Neuronal stem cell (in vitro differentiated cells): ENCODE data around the gene ADGRV1.

ENCODE experiments used
- DNase-seq: peaks from one replicate; pipeline ENCODE4 v3.0.0-alpha.2; 2013; ENCODE audit warnings: low spot score
- H2AFZ ChIP-seq: one replicate; pipeline ENCODE4 v1.6.1; 2013; ENCODE audit warnings: mild to moderate bottlenecking, low read length, inconsistent platforms
- H2AK5ac ChIP-seq: 2 replicates; pipeline ENCODE4 v1.6.1; 2013; ENCODE audit warnings: low read depth, mild to moderate bottlenecking, inconsistent platforms, low read length, moderate library complexity, mixed read lengths
- H2BK120ac ChIP-seq: 2 replicates; pipeline ENCODE4 v1.6.1; 2013; ENCODE audit warnings: low read depth, mild to moderate bottlenecking, inconsistent platforms, low read length, moderate library complexity, mixed read lengths
- H2BK12ac ChIP-seq: one replicate; pipeline ENCODE4 v1.6.1; 2013; ENCODE audit warnings: low read length, inconsistent platforms
- H2BK15ac ChIP-seq: 2 replicates; pipeline ENCODE4 v1.6.1; 2013; ENCODE audit warnings: mild to moderate bottlenecking, low read length, inconsistent platforms, mixed read lengths
- H2BK5ac ChIP-seq: one replicate; pipeline ENCODE4 v1.6.1; 2013; ENCODE audit warnings: inconsistent platforms, mild to moderate bottlenecking, low read length, moderate library complexity
- H3K14ac ChIP-seq: one replicate; pipeline ENCODE4 v1.6.1; 2013; ENCODE audit warnings: low read length, inconsistent platforms
- H3K18ac ChIP-seq: 2 replicates; pipeline ENCODE4 v1.6.1; 2013; ENCODE audit warnings: low read length, inconsistent platforms
- H3K23ac ChIP-seq: 2 replicates; pipeline ENCODE4 v1.6.1; 2013; ENCODE audit warnings: low read depth, mild to moderate bottlenecking, mixed read lengths, low read length, inconsistent platforms; ENCODE audit not compliant: poor library complexity
- H3K27ac ChIP-seq: replicated peaks from 3 replicates; pipeline ENCODE4 v1.5.1; 2013; ENCODE audit warnings: low read length, inconsistent platforms
- H3K27me3 ChIP-seq, 3 experiments: 2 replicates each; pipeline ENCODE4 v1.6.1; 2013; ENCODE audit warnings: low read length in 3 of 3, mild to moderate bottlenecking in 2 of 3, inconsistent platforms in 1 of 3, low read depth in 1 of 3, mixed read lengths in 1 of 3, moderate library complexity in 1 of 3; ENCODE audit not compliant: control insufficient read depth in 3 of 3, insufficient read depth in 3 of 3
- H3K36me3 ChIP-seq, 2 donors: replicated peaks in 1 of 2; 2 replicates each; pipeline ENCODE4 v1.6.1; 2013; ENCODE audit warnings: low read length in 2 of 2; ENCODE audit not compliant: control insufficient read depth in 2 of 2, insufficient read depth in 2 of 2
- H3K4ac ChIP-seq: 2 replicates; pipeline ENCODE4 v1.6.1; 2013; ENCODE audit warnings: inconsistent platforms, mild to moderate bottlenecking, low read length, moderate library complexity
- H3K4me1 ChIP-seq, 2 donors: 1 replicate in 1 of 2; 2 replicates in 1 of 2; pipeline ENCODE4 v1.6.1; 2013; ENCODE audit warnings: low read length in 2 of 2, low read depth in 1 of 2; ENCODE audit not compliant: control insufficient read depth in 2 of 2, insufficient read depth in 1 of 2
- H3K4me2 ChIP-seq: one replicate; pipeline ENCODE4 v1.6.1; 2013; ENCODE audit warnings: mild to moderate bottlenecking, low read length, inconsistent platforms; ENCODE audit not compliant: insufficient read depth, poor library complexity, severe bottlenecking
- H3K4me3 ChIP-seq, 2 donors: 2 replicates each; pipeline ENCODE4 v1.5.1; 2013; ENCODE audit warnings: low read length in 2 of 2, mild to moderate bottlenecking in 2 of 2, inconsistent platforms in 1 of 2, moderate library complexity in 1 of 2
- H3K79me1 ChIP-seq: one replicate; pipeline ENCODE4 v1.6.1; 2013; ENCODE audit warnings: low read depth, mild to moderate bottlenecking, inconsistent platforms, low read length, moderate library complexity
- H3K9ac ChIP-seq: one replicate; pipeline ENCODE4 v1.6.1; 2013; ENCODE audit warnings: mild to moderate bottlenecking, low read depth, low read length, inconsistent platforms; ENCODE audit not compliant: poor library complexity
- H3K9me3 ChIP-seq, 2 donors: replicated peaks in 1 of 2; 2 replicates each; pipeline versions ENCODE3 to v1.6.1; 2013; ENCODE audit warnings: low read length in 2 of 2, mild to moderate bottlenecking in 2 of 2, inconsistent platforms in 1 of 2, low read depth in 1 of 2, mixed read lengths in 1 of 2, moderate library complexity in 1 of 2; ENCODE audit not compliant: control insufficient read depth in 2 of 2, insufficient read depth in 1 of 2
- H4K8ac ChIP-seq: one replicate; pipeline ENCODE4 v1.6.1; 2013; ENCODE audit warnings: low read depth, mild to moderate bottlenecking, inconsistent platforms, low read length, moderate library complexity
- H4K91ac ChIP-seq: one replicate; pipeline ENCODE4 v1.6.1; 2013; ENCODE audit warnings: low read length, low read depth, mild to moderate bottlenecking, inconsistent platforms; ENCODE audit not compliant: poor library complexity
- WGBS, 2 donors: extraction: QIAGEN DNeasy Blood & Tissue Kit; methylation state at CpG; one replicate each; pipeline ENCODE4 v1.1.7; 2013; ENCODE audit warnings: missing lambda C conversion rate in 2 of 2, mixed read lengths in 1 of 2; ENCODE audit not compliant: insufficient read length in 2 of 2, insufficient replicate concordance in 1 of 2; ENCODE audit errors: extremely low coverage in 2 of 2; 5-methylcytosine and 5-hydroxymethylcytosine counted together

The ADGRV1 gene

GRCh38 chr5:91020065-91020800 lies 461.6 kb downstream of the ADGRV1 start:
- H2BK5ac ChIP-seq = no peak overlapping the region
- H3K9ac ChIP-seq = no peak overlapping the region
- no peaks in the 10 kb centered on the region for H3K9me3 ChIP-seq
- H3K4me1 ChIP-seq = peaks cover 2 to 6% of the 10 kb centered on the region in 2 donors
- no CpG with 5 or more reads among the region's 6 CpGs for WGBS, 2 donors
- no peak overlapping the region for H3K14ac ChIP-seq
- no peak overlapping the region for H2BK120ac ChIP-seq
- no peak overlapping the region for H3K4ac ChIP-seq
- no peak overlapping the region for H3K4me3 ChIP-seq
- no peak overlapping the region for H2BK12ac ChIP-seq
- no peaks in the 10 kb centered on the region for H3K79me1 ChIP-seq
- no peak overlapping the region for H2BK15ac ChIP-seq
- no peaks in the 10 kb centered on the region for H3K36me3 ChIP-seq
- no peaks in the 10 kb centered on the region for H3K27me3 ChIP-seq
- no peak overlapping the region for H2AK5ac ChIP-seq
- no peak overlapping the region for H3K23ac ChIP-seq
- H3K18ac ChIP-seq = no peak overlapping the region
- H3K27ac ChIP-seq = no peak overlapping the region
- H3K4me2 ChIP-seq = no peak overlapping the region
- no peak overlapping the region for H4K91ac ChIP-seq
- no peak overlapping the region for H4K8ac ChIP-seq
- no peak overlapping the region for H2AFZ ChIP-seq
- peak; percentile 36 for DNase-seq

DNA sequence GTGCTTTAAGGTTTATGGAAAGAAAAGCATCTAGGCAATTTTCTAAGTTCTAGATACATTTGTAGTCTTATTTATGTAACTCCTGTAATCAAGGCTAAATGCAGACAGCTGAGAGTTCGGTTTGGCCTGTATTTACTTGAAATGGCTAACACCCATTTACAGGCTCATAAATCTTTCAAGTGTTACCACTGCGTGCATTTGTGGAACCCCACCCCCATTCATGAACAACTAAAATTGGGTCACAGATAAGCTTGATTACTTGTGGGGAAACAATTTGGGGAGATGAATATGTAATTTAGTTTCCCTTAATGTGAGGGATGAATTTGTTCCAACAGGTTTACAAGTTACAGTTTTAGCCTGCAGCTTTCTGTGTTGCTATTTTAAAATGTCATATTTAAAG lies 463.9 kb downstream of the ADGRV1 start:
- no peak overlapping the region for H3K14ac ChIP-seq
- H3K36me3 ChIP-seq = no peaks in the 10 kb centered on the region
- peaks cover 5 to 11% of the 10 kb centered on the region in 2 donors for H3K4me1 ChIP-seq
- no peak overlapping the region for H3K4ac ChIP-seq
- no peaks in the 10 kb centered on the region for H3K79me1 ChIP-seq
- H3K23ac ChIP-seq = no peak overlapping the region
- no peak overlapping the region for H2BK5ac ChIP-seq
- H3K27me3 ChIP-seq = no peaks in the 10 kb centered on the region
- H2AFZ ChIP-seq = no peak overlapping the region
- no peak overlapping the region for H2AK5ac ChIP-seq
- H4K8ac ChIP-seq = no peak overlapping the region
- no peak overlapping the region for H3K4me2 ChIP-seq
- no CpG with 5 or more reads among the region's 2 CpGs for WGBS, 2 donors
- no peak overlapping the region for H3K27ac ChIP-seq
- H3K18ac ChIP-seq = no peak overlapping the region
- no peak for DNase-seq
- H3K9ac ChIP-seq = no peak overlapping the region
- H2BK120ac ChIP-seq = no peak overlapping the region
- H4K91ac ChIP-seq = no peak overlapping the region
- no peak overlapping the region for H2BK12ac ChIP-seq
- no peak overlapping the region for H2BK15ac ChIP-seq
- no peak overlapping the region for H3K4me3 ChIP-seq
- no peaks in the 10 kb centered on the region for H3K9me3 ChIP-seq

- Histone ChIP-seq H3K36me3 (no peaks in the 10 kb centered on the region), H3K4me2 (no peak overlapping the region), H3K14ac (no peak overlapping the region), H3K18ac (no peak overlapping the region), H3K79me1 (no peaks in the 10 kb centered on the region), H3K4me1 (peaks cover 9 to 14% of the 10 kb centered on the region in 2 donors), H3K4me3 (no peak overlapping the region), H3K9me3 (no peaks in the 10 kb centered on the region), H3K23ac (no peak overlapping the region), H3K27ac (no peak overlapping the region), H4K91ac (no peak overlapping the region), H2AK5ac (no peak overlapping the region), H2BK120ac (no peak overlapping the region), H4K8ac (no peak overlapping the region), H2BK12ac (no peak overlapping the region), H3K4ac (no peak overlapping the region), H2BK15ac (no peak overlapping the region), H2BK5ac (no peak overlapping the region), H3K27me3 (no peaks in the 10 kb centered on the region), H2AFZ (no peak overlapping the region), H3K9ac (no peak overlapping the region)
- no peak for DNase-seq
- no CpG with 5 or more reads among the region's 2 CpGs for WGBS, 2 donors
These were observed 465.6 kb downstream of the ADGRV1 start for GRCh38 chr5:91024206-91024605.

GRCh38 chr5:91024727-91025126 lies 466.1 kb downstream of the ADGRV1 start:
- H2BK5ac ChIP-seq = no peak overlapping the region
- H3K23ac ChIP-seq = no peak overlapping the region
- H3K14ac ChIP-seq = no peak overlapping the region
- H3K27me3 ChIP-seq = no peaks in the 10 kb centered on the region
- H2AFZ ChIP-seq = no peak overlapping the region
- H2AK5ac ChIP-seq = no peak overlapping the region
- H3K9me3 ChIP-seq = no peaks in the 10 kb centered on the region
- no peak overlapping the region for H3K9ac ChIP-seq
- no peak for DNase-seq
- H2BK12ac ChIP-seq = no peak overlapping the region
- no peak overlapping the region for H3K18ac ChIP-seq
- WGBS, 2 donors = no CpG with 5 or more reads among the region's 6 CpGs
- no peak overlapping the region for H3K27ac ChIP-seq
- H3K4ac ChIP-seq = no peak overlapping the region
- no peak overlapping the region for H2BK120ac ChIP-seq
- no peaks in the 10 kb centered on the region for H3K36me3 ChIP-seq
- no peak overlapping the region for H3K4me3 ChIP-seq
- H2BK15ac ChIP-seq = no peak overlapping the region
- H3K4me2 ChIP-seq = no peak overlapping the region
- H4K8ac ChIP-seq = no peak overlapping the region
- H3K4me1 ChIP-seq = peaks cover 9 to 14% of the 10 kb centered on the region in 2 donors
- no peaks in the 10 kb centered on the region for H3K79me1 ChIP-seq
- no peak overlapping the region for H4K91ac ChIP-seq
